ENCODE results near the gene ZFP36L1.

Gene ZFP36L1

DNA sequence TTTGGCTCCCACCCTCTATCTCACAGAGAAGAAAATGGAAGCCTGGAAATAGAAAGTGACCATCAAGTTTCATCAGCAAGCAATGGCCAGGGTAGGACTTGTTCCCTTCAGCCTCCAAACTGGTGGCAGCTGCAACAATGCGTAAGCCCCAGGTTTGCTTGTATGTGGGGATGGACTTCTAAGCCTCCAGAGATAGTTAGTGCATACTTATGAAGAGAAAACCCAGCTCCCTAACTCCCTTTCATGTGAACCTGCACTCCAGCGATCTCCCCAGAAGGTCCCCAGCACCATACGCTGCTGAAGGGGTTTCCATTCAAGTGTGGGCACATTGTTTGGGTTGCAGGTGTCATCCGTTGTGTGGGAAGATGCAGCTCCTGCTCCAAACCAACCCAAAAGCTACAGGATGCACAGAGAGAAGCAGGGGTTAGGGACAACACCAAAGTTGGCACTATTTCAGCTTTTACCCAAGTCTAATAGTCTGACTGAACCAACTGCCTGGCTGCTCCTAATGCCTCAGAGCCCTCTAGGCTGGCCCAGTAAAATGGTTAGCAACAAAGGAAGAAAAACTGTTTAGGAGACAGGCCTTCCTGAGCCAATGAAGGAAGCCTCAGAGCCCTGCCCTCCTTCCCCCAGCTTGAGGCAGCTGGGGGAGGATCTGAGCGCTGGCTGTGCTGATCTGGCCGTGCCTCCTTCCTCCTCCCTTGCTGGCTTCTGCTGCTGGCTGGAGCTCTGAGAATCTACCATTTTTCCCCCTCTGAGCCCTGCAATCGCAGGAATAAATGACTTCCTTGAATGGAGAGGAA lies 12.3 kb downstream of the ZFP36L1 start:
- TF ChIP-seq, protein P1, sequence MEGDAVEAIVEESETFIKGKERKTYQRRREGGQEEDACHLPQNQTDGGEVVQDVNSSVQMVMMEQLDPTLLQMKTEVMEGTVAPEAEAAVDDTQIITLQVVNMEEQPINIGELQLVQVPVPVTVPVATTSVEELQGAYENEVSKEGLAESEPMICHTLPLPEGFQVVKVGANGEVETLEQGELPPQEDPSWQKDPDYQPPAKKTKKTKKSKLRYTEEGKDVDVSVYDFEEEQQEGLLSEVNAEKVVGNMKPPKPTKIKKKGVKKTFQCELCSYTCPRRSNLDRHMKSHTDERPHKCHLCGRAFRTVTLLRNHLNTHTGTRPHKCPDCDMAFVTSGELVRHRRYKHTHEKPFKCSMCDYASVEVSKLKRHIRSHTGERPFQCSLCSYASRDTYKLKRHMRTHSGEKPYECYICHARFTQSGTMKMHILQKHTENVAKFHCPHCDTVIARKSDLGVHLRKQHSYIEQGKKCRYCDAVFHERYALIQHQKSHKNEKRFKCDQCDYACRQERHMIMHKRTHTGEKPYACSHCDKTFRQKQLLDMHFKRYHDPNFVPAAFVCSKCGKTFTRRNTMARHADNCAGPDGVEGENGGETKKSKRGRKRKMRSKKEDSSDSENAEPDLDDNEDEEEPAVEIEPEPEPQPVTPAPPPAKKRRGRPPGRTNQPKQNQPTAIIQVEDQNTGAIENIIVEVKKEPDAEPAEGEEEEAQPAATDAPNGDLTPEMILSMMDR (IDR thresholded peaks at IDR 0.05; ENCODE audit: extremely low read depth, insufficient read depth, missing control alignments) = no peak
- DNase-seq (ENCODE audit: low spot score) = no peak
- in situ Hi-C loops (cut with MboI; ENCODE audit: low pct_unique_long_range_greater_than_20kb, low sequenced_read_pairs, unreplicated experiment) = no loop called here

DNA sequence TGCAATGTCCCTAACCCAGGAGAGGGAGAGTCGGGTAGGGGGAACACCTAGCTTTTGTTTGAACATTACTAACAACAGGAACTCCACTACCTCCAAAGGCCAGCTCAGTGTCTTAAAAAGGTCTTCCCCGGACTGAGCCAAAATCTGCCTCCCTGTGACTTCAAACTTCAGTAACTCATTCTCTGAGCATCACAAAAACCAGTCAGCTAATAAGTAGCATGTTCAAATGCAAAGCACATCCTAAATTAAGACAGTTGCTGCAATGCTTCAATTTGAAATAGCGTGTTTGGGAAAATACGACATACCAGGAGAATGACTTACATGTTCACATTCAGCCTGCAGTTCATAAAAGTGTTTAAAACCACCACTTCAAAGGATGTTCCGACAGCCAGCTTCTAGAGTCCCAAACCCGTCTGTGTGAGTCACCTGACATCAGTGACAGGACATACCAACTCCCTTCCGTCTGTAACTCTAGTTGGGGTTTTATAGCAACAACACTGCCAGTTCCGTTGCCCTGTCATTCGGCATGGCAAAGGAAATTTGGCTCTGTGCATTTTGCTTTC lies 13.0 kb downstream of the ZFP36L1 start:
- DNase-seq (ENCODE audit: low spot score) = no peak
- in situ Hi-C loops (cut with MboI; ENCODE audit: low pct_unique_long_range_greater_than_20kb, low sequenced_read_pairs, unreplicated experiment) = no loop called here
- TF ChIP-seq, protein P1 (IDR thresholded peaks at IDR 0.05; ENCODE audit: extremely low read depth, insufficient read depth, missing control alignments) = no peak

DNA sequence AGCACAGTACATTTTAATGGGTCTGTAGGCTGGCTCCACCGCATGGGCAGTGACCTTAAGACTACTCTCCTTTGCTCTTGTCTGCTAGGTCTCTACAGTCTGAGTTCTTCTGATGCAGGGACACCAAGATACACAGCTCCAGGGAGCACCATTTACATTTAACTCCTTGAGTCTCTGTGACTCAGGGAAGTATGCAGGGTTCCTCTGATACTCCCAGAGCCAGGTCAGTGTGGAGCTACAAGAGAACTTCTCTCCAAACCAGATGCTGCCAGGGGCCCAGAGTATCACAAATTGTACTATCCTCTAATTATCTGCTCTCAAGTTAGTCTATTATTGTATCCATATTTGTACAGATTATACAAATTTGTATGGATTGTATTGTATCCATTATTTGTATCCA lies 15.2 kb downstream of the ZFP36L1 start:
- no peak for DNase-seq (ENCODE audit: low spot score)
- TF ChIP-seq, protein P1 (IDR thresholded peaks at IDR 0.05; ENCODE audit: extremely low read depth, insufficient read depth, missing control alignments) = no peak
- in situ Hi-C loops (cut with MboI; ENCODE audit: low pct_unique_long_range_greater_than_20kb, low sequenced_read_pairs, unreplicated experiment) = no loop called here

DNA sequence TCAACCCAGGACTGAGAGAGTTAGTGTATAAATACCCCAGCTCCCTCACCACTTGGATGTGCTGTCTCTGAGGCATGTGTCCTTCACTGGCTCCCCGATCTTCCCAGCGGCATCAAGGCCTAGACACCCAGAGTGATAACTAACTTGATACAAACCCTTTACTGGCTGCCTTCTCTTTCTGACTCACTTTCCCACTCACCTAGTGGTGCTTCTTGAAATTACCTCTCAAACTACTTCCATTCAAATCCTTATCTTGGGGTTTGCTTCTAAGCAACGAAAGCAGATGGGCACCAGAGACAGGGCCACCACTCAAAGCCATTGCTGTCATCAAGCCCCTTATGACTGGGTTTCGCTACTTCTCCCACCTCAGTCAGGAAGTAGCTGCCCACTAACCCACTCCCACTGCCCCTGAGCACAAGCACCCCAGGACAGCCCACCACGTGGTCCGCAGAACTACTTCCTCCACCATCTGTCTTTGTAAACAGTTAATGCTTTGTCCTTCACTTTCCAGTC lies 17.2 kb downstream of the ZFP36L1 start:
- TF ChIP-seq, protein P1 (IDR thresholded peaks at IDR 0.05; ENCODE audit: extremely low read depth, insufficient read depth, missing control alignments) = peak; percentile 32
- in situ Hi-C loops (cut with MboI; ENCODE audit: low pct_unique_long_range_greater_than_20kb, low sequenced_read_pairs, unreplicated experiment) = no loop called here
- DNase-seq (ENCODE audit: low spot score) = no peak

DNA sequence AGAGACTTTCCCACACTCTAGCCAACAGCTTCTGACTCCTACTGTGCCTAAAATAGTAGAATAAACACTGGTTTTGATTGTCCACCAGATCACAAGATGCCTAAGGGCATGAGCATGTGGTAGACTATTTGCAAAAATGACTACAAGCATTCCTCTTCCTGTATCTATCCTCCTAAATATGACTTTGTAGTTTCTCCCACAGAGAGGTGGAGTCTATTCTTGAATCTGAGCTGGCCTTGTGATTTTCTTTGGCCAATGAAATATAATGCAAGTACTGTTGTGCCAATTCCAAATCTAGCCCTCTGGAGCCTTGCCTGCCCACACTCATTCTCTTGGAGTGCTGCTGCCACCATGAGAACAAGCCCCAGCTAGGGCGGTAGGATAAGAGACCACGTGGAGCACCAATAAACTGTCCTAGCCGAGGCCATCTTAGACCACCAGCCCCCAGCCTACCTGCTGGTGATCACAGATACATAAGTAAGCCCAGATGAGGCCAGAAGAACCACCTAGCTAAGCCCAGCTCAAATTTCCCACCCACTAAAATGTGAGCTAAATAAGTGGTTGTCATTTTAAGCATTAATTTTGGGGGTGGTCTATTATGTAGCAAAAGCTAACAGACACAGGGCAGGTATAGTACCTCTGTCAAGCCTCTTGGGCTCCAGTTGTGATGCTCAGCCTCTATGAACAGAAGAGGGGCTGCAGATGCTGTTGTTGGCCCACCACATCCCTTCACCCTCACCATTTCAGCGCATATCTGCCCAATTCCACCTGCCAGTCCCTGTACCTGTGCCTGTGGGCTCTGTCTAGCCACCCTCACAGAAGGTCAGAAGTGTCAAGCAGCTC lies 17.9 kb downstream of the ZFP36L1 start:
- in situ Hi-C loops (cut with MboI; ENCODE audit: low pct_unique_long_range_greater_than_20kb, low sequenced_read_pairs, unreplicated experiment) = no loop called here
- TF ChIP-seq, protein P1 (IDR thresholded peaks at IDR 0.05; ENCODE audit: extremely low read depth, insufficient read depth, missing control alignments) = no peak
- no peak for DNase-seq (ENCODE audit: low spot score)

DNA sequence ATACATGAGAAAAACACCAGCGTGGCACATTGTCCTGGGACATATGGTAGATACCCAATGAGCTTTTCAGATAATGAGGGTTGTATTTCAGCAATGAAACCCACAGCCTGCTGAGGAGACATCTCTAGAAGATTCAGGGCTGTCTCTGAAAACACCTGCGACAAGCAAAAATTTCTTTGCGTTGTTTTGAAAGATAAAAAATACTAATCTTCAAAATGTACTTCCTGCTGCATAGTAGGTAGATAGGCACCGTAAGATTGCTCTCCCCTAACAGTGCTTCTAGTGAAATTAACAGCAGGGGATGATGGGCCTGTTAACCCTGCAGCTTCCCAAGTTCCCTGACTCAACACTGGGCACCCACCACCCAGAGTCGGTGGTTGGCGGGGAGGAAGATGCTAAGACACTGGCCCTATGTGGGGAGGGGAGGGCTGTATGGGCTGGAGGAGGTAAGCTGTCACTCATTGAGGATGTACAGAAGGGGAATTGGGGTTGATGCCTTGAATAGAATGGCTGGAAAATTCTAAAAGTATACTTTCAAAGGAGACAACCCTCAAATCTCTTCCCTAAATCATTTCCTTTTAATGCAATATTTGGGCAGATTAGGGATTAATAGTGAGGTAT lies 20.0 kb downstream of the ZFP36L1 start:
- in situ Hi-C loops (cut with MboI; ENCODE audit: low pct_unique_long_range_greater_than_20kb, low sequenced_read_pairs, unreplicated experiment) = no loop called here
- TF ChIP-seq, protein P1 (IDR thresholded peaks at IDR 0.05; ENCODE audit: extremely low read depth, insufficient read depth, missing control alignments) = no peak
- no peak for DNase-seq (ENCODE audit: low spot score)

Data from GM13977 (cell line).